ENCODE measurements around the gene CMSS1.

The CMSS1 gene

GRCh38 chr3:99961756-99962515 is 144.3 kb downstream of the CMSS1 start:
- DNase-seq: no peak

- DNase-seq: no peak
These were observed 145.0 kb downstream of the CMSS1 start for GRCh38 chr3:99962703-99963102.

DNA sequence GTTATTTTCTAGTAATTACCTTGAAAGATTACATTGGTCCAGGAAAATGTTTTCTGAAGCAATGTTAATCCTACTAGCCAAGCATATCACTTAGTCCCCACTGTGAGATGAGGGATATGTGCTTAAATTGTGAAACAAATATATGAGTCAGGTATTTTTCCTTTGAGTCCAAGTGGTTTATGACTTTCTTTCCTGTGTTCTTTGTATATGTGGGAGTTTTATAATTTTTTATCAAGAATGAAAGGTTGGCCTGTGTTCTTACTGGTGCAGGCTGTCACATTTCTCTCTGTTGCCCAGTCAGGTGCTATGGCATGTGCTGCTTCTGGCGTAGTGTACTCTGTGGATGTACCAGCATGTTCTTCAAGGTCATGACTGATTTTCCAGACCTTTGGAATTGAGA is 147.4 kb downstream of the CMSS1 start:
- DNase-seq: no peak

DNA sequence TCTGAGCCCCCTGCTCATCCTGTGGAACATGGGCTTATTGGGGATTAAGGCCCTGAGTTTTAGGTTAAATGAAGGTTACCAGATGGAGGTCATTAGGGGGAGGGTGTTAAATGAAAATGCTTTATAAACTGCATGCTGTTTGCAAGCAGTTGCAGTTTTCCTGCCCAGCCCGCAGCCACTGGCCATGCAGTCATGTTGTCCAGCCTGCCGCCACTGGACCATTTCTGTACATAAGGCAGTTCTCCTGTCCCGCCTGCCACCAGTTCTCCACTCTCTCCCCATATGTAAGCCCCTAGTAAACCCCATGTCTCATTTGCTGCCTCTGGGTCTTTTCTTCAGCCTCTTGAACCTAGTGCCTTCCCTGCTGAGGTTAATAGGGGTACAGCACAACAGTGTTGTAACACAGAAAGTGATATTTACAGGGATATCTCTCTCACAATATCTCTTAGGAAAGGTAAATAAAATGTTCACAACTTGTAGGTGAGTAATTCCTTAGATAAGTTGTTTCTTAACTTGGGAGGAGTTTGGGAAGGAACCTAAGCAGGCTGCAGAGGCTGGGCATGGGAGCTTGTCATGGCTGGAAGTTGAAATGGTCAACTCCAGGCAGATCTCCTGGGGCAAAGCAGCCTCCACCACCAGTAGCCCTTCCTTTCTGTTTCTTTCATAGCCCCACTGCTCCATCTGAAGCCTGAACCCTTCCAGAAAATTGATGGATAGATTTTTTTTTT is 148.2 kb downstream of the CMSS1 start:
- DNase-seq: no peak

DNA sequence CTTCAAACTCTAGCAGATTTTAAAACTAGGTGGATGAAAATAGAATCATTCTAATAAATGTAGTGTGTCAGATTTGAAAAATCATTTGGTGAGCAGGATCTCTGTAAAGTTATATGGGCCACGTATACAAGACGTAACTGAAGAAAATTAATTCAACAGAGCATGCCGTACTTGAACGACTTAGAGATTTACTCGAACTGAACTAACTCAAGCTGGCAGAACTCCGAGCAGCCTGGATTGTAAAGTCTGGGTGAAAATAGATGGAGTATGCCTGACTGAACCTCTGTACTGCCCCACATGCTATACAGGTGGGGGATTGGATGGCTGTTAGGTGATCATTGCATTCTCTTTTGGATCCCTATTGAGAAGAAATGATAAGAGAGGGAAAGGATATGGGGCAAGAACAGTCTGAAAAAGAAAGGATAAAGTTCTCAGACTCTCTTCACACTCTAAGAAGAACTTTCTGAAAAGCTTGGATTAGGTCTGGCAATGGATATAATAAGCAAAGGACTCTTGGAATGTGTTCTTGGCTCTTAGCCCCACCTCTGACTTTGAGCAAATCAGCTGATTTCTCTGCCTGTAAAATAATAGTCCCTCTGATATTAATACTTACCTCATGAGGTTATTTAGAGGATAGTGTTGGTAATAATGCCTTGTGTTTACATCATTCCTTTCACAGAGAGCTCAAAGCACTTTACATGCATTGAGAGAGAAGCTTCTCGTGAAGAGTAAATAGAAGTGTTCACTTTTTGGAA is 149.2 kb downstream of the CMSS1 start:
- DNase-seq: no peak

DNA sequence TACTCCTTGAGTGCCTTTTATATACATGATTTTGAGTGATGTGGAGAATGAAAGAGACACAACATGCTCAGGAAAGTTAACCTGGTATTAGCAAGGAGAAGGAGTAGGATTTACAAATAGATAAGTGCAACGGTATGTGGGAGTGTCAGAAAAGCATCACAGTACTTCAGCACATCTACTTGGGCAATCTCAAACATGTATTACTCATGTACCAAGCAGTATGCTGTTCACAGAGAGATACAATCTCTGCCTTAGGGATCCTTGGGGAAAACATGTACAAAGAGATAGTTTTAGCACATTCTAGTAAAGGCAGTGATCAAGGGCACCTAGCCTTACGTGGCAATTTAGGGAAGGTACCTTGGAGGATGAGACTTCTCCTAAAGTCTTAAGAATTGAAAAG is 150.1 kb downstream of the CMSS1 start:
- no peak for DNase-seq

DNA sequence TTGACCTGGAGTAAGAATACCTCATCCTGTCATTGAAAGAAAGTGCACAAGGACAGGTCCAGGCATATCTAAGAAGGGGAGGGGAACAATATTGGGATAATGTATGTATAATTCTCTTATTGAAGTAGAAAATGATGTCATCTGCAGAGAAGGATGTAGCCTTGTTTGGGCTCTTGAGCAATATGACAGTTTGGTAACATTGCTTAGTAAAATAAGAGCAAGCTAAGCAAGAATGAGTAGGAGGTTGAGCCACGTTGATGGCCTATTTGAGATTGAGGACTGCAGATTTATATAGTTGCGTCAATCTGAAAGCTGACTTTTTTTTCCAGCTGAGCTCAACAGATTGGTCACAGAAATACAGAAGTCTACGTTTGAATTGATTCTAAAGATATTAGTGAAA is 151.5 kb downstream of the CMSS1 start:
- peak; percentile 15 for DNase-seq

GRCh38 chr3:99970198-99970597 is 152.5 kb downstream of the CMSS1 start:
- DNase-seq: no peak

DNA sequence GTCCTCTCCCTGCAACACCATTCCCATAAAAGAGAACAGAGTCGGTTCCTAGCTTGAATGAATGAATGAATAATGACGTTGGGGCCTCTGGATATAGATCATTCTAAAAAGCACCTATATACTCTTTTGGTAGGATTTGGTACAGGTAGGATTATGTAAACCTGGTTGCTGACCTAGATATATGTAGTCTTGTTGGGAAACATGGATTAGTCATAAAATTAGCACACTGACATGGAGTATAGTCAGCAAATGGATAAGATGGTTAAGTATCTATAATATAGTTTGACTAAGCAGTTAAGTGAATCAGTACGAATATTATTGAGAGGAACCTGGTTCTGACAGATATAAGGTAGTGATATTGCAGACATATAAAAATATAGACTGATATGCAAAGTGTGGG is 154.1 kb downstream of the CMSS1 start:
- no peak for DNase-seq

- DNase-seq: no peak
These were observed 154.9 kb downstream of the CMSS1 start for GRCh38 chr3:99972380-99973104.

DNA sequence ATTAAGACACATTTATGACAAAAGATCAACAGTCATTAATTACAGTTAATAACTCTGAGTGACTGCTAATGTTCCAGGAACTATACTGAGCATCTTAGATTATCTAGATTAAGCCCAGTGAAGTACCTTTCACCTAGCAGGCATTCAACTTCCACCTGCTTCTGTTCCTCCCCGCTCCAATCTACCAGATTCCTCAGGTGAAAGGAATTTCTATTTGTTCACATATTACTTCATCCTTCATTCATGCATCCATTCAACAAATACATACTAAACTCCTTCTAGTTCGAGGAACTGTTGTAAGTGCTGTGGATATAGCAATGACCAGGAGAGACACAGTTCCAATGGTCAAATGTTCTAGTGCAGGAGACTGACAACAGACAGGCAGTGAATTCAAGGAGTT is 157.3 kb downstream of the CMSS1 start:
- no peak for DNase-seq

DNA sequence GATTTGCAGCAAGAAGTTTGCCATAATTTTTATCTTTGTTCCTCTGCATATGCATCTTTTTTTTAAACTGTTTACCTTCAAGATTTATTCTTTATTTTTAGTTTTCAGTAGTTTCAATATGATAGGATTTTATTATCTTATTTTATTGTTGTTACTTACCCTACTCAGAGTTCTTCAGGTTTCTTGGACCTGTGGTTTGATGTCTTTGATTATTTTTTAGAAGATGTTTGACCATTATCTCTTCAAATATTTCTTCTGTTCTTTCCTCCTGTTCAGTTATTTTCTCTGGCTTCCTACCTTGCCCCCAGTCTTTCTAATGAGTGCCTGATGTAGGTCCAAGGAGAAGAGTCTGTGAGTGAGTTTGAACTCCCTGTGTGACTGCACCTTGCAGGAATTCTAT is 158.9 kb downstream of the CMSS1 start:
- no peak for DNase-seq

DNA sequence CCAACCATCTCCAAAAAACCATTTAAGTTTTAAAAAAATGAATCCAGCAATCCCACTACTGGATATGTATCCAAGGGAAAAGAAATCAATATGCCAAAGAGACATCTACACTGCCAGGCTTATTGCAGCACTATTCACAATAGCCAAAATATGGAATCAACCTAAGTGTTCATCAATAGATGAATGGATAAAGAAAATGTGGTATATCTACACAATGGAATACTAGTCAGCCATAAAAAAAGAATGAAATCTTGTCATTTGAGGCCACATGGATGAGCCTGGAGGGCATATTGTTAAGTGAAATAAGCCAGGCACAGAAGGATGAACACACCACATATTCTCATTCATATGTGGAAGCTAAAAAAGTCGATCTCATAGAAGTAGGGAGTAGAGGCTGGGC is 160.6 kb downstream of the CMSS1 start:
- no peak for DNase-seq

DNA sequence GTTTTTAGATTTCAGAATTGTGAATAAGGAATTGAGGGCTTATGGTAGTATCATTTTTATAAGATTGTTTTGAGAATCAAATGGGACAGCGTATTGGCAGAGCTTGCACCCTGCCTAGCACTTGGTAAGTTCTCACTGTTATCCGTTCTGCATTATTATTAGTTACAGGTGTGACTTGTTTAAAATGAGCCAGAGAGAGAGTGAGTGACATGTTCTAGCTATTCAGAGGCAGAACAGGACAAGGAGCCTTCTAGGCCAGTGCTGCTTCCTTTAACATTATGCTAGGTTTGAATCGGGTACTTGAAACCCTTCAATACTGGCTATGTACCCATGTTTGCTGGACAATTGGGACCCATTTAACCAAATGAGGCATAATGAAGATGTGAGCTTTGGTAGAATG is 162.9 kb downstream of the CMSS1 start:
- no peak for DNase-seq

DNA sequence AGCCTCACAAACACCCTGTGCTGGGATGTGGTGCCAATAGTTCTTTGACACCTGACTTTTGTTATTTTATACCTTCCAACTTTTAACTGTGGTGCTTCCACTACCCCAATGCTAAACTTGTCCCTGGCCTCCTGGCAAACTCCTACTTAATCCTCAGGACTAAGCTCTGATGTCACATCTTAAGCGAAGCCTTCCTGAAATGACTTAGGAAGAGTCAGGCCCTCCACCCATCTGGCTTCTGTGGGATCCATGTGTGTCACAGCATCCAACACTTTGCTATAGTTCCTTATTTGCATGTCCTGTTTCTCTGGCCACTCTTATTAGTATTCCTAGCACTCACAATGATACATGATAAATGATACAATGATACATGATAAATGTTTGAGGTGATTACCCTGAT is 163.5 kb downstream of the CMSS1 start:
- no peak for DNase-seq

DNA sequence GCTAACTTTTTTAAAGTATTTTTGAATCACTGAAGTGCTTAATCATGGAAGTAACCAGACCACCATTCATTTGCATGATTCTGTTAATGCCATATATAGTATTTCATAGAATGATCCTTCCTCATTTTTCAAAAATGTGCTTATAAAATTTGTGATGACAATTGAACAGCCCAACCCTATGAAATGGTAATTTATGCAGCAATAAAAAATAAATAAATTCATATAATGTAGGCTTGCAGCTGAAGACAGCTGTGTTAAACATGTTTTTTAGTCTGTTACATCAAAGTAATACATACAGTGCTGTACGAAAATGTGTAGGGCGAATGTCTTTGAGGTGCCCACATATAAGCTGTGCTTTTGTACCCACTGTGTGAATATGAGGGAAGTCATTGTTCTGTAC is 165.0 kb downstream of the CMSS1 start:
- no peak for DNase-seq

GRCh38 chr3:99984139-99984538 is 166.5 kb downstream of the CMSS1 start:
- DNase-seq: no peak

DNA sequence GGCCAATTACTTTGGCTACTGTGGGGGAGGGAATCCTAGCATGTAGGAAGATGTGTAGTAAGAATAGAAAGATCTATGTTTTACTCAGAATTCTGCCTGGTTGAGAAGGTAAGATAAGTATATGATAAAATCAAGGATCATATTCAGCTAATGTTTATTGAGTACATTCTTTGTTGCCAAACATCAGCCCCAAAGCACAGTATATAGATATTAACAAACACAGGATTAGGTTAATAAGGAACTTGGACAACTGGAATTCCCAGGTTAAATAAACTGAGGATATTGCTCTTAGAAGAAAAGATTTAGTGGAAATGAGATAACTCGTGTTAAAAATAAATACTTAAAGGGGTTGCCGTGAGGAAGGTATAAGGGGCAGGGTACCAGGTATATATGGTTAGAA is 167.0 kb downstream of the CMSS1 start:
- no peak for DNase-seq

DNA sequence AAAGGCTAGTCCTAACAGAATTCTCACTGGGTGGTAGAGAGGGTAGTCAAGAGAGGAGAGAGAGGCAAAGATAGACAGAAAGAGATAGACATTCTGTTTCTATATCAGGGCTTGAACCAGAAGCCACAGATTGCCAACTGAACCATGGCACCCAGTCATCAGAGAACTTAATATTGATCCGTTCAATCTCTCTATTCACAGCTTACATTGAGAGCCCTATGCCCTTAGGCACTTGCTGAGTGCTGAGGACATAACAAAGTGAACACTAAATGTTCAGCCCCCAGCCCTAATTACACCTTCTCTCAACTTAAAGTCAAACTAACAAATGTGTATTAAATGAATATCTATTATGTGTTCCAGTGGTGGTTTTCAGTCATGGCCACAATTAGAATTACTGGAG is 172.5 kb downstream of the CMSS1 start:
- DNase-seq: no peak

DNA sequence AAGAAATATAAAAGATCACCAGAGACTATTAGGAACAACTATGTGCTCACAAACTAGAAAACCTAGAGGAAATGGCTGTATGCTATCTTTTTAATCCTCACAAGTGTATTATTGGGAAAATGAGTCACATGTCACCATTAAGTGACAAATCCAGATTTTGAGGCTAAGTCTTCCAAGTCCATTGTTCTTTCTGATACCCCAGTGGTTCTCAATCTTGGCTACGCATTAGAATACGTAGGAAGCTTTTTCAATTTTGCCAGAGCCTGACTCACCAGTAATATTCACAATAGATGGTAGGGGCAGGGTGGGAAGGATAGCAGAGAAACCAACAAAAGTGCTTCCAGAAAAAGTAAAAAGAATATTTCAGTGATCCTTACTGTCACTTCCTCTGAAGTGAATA is 179.6 kb downstream of the CMSS1 start:
- DNase-seq: no peak

DNA sequence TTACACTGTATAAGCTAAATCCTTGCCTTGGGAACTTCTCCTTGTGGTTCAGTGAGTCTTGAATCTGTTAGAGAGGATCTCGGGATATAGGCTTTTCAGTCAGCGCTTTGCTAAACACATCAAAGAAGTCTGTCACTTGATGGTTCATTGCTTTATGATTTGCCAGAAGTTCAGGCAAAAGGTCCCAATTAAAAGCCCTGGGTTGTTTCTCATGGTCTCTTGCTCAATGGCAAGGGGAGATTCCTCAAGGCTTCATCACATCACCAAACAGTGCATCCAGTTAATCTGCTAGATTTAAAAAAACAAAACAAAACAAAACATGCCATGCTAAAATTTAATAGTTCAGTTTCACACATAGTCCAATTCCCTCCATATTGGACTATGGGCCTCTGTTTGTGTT is 181.9 kb downstream of the CMSS1 start:
- DNase-seq: no peak

DNA sequence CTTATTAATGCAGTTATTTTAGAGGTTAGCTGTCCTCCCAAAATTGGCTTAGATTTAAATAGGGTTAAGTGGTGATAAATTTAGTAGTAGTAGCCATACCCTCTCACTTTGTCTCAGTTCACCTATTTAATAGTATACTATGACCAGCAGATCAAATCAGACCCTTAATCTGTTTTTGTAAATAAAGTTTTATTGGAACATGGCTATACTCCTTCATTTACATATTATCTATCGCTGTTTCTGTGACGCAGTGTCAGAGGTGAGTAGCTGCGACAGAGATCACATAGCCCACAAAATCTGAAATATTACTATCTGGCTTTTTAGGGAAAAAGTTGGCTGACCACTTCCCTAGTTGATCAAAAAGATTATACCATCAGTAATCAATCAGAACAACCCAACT is 183.4 kb downstream of the CMSS1 start:
- DNase-seq: no peak

DNA sequence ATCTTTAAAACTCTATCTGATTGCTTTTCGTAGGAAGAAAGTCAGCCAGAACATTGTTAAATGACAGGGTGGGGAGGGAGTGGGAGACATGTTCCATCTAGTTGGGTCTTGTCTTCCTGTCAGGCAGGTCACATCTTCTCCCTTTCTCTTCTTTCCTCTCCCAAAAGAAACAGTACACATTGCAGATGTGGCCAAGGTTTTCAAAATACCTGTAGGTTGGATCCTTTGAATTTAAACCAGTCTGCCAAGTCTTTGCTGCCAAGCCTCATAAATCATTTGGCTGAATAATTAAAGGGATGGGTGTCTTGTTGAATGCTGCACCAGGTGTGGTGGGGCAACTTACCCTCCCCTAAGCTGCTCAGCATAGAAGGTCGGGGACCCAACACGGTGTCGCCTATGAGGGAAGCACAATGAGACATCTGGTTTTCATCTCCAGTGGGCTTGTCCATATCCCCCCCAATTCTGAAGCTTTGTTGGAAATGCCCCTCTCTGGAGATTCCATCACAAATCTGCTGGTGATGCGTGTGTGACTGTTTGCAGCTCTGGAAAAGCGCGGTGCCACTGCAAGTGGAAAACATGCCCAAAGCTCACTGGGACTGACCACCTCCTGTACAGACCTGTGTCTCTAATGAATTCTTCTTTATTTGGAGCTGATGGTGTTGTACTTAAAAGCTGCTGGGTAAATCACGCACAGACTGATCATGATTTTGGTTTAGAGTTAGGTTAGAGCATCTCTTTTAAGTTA is 184.0 kb downstream of the CMSS1 start:
- no peak for DNase-seq

Data from OCI-M1 (cell line).